Endodermal cell (in vitro differentiated cells): ENCODE results near the gene NFKB1. TPM values are rescaled to one million over a fixed set of nuclear protein-coding genes. Genes with fewer than 3 reads are reported as not detected.
"Not testable (repeated sequence)": the region's sequence is repeated elsewhere in the genome, so short reads cannot be mapped to it uniquely, and the experiment has no call there.

Source experiments
- DNase-seq: peaks from one replicate; pipeline ENCODE4 v3.0.0-alpha.2; 2017
- H3K27ac ChIP-seq: 2 replicates; pipeline ENCODE4 v1.5.1; 2013; ENCODE audit warnings: mild to moderate bottlenecking, low read depth, low read length, moderate library complexity
- H3K27me3 ChIP-seq: 2 replicates; pipeline ENCODE4 v1.6.1; 2013; ENCODE audit warnings: mild to moderate bottlenecking, low read length, moderate library complexity; ENCODE audit not compliant: insufficient read depth, control insufficient read depth, poor library complexity, severe bottlenecking
- H3K36me3 ChIP-seq: 2 replicates; pipeline ENCODE4 v1.7.0; 2013; ENCODE audit warnings: mild to moderate bottlenecking, low read length, moderate library complexity; ENCODE audit not compliant: control insufficient read depth, insufficient read depth
- H3K4me1 ChIP-seq: one replicate; pipeline ENCODE4 v1.7.0; 2013; ENCODE audit warnings: low read length; ENCODE audit not compliant: control insufficient read depth, insufficient read depth
- H3K4me3 ChIP-seq: 2 replicates; pipeline ENCODE4 v1.5.1; 2013; ENCODE audit warnings: mild to moderate bottlenecking, low read length, moderate library complexity
- H3K9ac ChIP-seq: 2 replicates; pipeline ENCODE4 v1.6.1; 2013; ENCODE audit warnings: mild to moderate bottlenecking, low read length, moderate library complexity; ENCODE audit not compliant: poor library complexity, severe bottlenecking; ENCODE audit errors: extremely low read depth
- H3K9me3 ChIP-seq: 2 replicates; pipeline ENCODE4 v1.6.1; 2013; ENCODE audit warnings: mild to moderate bottlenecking, low read length, moderate library complexity; ENCODE audit not compliant: control insufficient read depth
- H3K27ac Mint-ChIP-seq: 2 replicates; pipeline ENCODE4 v1.8.0; 2020; ENCODE audit warnings: mixed read lengths
- H3K27me3 Mint-ChIP-seq: 2 replicates; pipeline ENCODE4 v1.8.0; 2021; ENCODE audit warnings: mild to moderate bottlenecking, mixed read lengths; ENCODE audit not compliant: insufficient read depth
- H3K36me3 Mint-ChIP-seq: 2 replicates; pipeline ENCODE4 v1.8.0; 2020; ENCODE audit warnings: low read depth, mixed read lengths
- H3K4me1 Mint-ChIP-seq: 2 replicates; pipeline ENCODE4 v1.8.0; 2020; ENCODE audit warnings: mixed read lengths
- H3K4me3 Mint-ChIP-seq: 2 replicates; pipeline ENCODE4 v1.8.0; 2020; ENCODE audit warnings: mild to moderate bottlenecking, moderate library complexity, mixed read lengths
- H3K9me3 Mint-ChIP-seq: 2 replicates; pipeline ENCODE4 v1.8.0; 2020; ENCODE audit warnings: mild to moderate bottlenecking, mixed read lengths
- CTCF ChIP-seq: fragments of 200-600 bp; sonication (generic); conservative IDR thresholded peaks from 2 replicates; pipeline ENCODE4 v1.5.0; 2021; ENCODE audit warnings: antibody characterized with exemption, mild to moderate bottlenecking
- WGBS, 2 experiments: methylation state at CpG; one replicate each; pipeline versions ENCODE4 v1.1.5 to v1.1.7; 2013; ENCODE audit warnings: missing lambda C conversion rate in 2 of 2, mixed read lengths in 1 of 2; ENCODE audit not compliant: insufficient coverage in 1 of 2, insufficient read length in 1 of 2; 5-methylcytosine and 5-hydroxymethylcytosine counted together
- total RNA-seq, 2 donors: library from RNA; stranded (reverse); fragmentation: NEBNext Ultra II Directional in 1 of 2; extraction: Animal tissue kit (Norgen Biotek cat#: 25700) in 1 of 2; gene quantifications; 2 replicates in 1 of 2; 3 replicates in 1 of 2; pipeline ENCODE4 v1.2.1, GENCODE V29; 2021

Gene NFKB1
- total RNA-seq, 2 donors from 2014 or later, result 4.4 to 5.6 TPM

GRCh38 chr4:102477657-102478056 is 23.5 kb upstream of the NFKB1 start:
- Histone ChIP-seq H3K36me3 (no peaks in the 10 kb centered on the region), H3K9ac (no peak overlapping the region), H3K4me1 (no peaks in the 10 kb centered on the region), H3K4me3 (peak overlapping the region; percentile 29), H3K27me3 (no peaks in the 10 kb centered on the region), H3K27ac (no peak overlapping the region), H3K9me3 (peaks cover 4% of the 10 kb centered on the region)
- DNase-seq, result no peak
- Mint-ChIP-seq H3K27me3 (no peaks in the 10 kb centered on the region), H3K36me3 (no peaks in the 10 kb centered on the region), H3K27ac (no peak overlapping the region), H3K4me3 (no peak overlapping the region), H3K4me1 (no peaks in the 10 kb centered on the region), H3K9me3 (peaks cover 59% of the 10 kb centered on the region)
- no peak for TF ChIP-seq CTCF
- WGBS, 2 experiments, result 80 to 90% methylated on average over 2 to 3 of the region's 3 CpGs

DNA sequence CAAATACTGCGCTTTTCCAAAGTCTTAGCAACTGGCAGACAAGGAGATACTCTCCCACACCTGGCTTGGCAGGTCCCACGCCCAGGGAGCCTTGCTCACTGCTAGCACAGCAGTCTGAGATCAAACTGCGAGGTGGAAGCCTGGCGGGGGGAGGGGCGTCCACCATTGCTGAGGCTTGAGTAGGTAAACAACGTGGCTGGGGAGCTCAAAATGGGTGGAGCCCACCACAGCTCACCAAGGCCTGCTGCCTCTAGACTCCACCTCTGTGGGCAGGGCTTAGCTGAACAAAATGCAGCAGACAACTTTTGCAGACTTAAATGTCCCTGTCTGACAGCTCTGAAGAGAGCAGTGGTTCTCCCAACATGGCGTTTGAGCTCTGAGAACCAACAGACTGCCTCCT is 23.0 kb upstream of the NFKB1 start:
- 80 to 93% methylated on average over 3 to 7 of the region's 7 CpGs for WGBS, 2 experiments
- Mint-ChIP-seq H3K4me3 (no peak overlapping the region), H3K4me1 (no peaks in the 10 kb centered on the region), H3K9me3 (peaks cover 60% of the 10 kb centered on the region), H3K36me3 (no peaks in the 10 kb centered on the region), H3K27me3 (no peaks in the 10 kb centered on the region), H3K27ac (no peak overlapping the region)
- Histone ChIP-seq H3K27me3 (no peaks in the 10 kb centered on the region), H3K4me1 (no peaks in the 10 kb centered on the region), H3K9ac (no peak overlapping the region), H3K4me3 (no peak overlapping the region), H3K9me3 (peaks cover 4% of the 10 kb centered on the region), H3K27ac (no peak overlapping the region), H3K36me3 (no peaks in the 10 kb centered on the region)
- TF ChIP-seq CTCF, result no peak
- peak; percentile 70 for DNase-seq

DNA sequence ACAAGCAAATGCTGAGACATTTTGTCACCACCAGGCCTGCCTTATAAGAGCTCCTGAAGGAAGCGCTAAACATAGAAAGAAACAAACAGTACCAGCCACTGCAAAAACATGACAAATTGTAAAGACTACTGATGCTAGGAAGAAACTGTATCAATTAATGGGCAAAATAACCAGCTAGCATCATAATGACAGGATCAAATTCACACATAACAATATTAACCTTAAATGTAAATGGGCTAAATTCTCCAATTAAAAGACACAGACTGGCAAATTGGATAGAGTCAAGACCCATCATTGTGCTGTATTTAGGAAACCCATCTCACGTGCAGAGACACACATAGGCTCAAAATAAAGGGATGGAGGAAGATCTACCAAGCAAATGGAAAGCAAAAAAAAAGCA is 21.3 kb upstream of the NFKB1 start:
- H3K27ac Mint-ChIP-seq, H3K9me3 ChIP-seq, H3K4me1 Mint-ChIP-seq, H3K36me3 Mint-ChIP-seq, H3K36me3 ChIP-seq, H3K27ac ChIP-seq, H3K4me3 Mint-ChIP-seq, H3K27me3 Mint-ChIP-seq, DNase-seq, H3K4me3 ChIP-seq, H3K4me1 ChIP-seq, H3K27me3 ChIP-seq, H3K9ac ChIP-seq: not testable (repeated sequence)
- WGBS, 2 experiments, result 100% methylated on average over 1 of the region's 2 CpGs; no CpG with 5 or more reads in 1 of the 2 experiments
- peaks cover 70% of the 10 kb centered on the region for H3K9me3 Mint-ChIP-seq

GRCh38 chr4:102483120-102483519 is 18.0 kb upstream of the NFKB1 start:
- no peak for DNase-seq
- no peaks in the 10 kb centered on the region for H3K36me3 Mint-ChIP-seq
- H3K4me3 Mint-ChIP-seq, result no peak overlapping the region
- Histone ChIP-seq H3K36me3 (no peaks in the 10 kb centered on the region), H3K9me3 (no peaks in the 10 kb centered on the region), H3K4me1 (no peaks in the 10 kb centered on the region), H3K9ac (no peak overlapping the region), H3K27me3 (no peaks in the 10 kb centered on the region), H3K27ac (no peak overlapping the region), H3K4me3 (no peak overlapping the region)
- no peaks in the 10 kb centered on the region for H3K4me1 Mint-ChIP-seq
- H3K9me3 Mint-ChIP-seq, result peaks cover 51% of the 10 kb centered on the region
- TF ChIP-seq CTCF, result no peak
- no peak overlapping the region for H3K27ac Mint-ChIP-seq
- WGBS, 2 experiments, result 94 to 98% methylated on average over 11 to 17 of the region's 17 CpGs
- peaks cover 7% of the 10 kb centered on the region for H3K27me3 Mint-ChIP-seq

DNA sequence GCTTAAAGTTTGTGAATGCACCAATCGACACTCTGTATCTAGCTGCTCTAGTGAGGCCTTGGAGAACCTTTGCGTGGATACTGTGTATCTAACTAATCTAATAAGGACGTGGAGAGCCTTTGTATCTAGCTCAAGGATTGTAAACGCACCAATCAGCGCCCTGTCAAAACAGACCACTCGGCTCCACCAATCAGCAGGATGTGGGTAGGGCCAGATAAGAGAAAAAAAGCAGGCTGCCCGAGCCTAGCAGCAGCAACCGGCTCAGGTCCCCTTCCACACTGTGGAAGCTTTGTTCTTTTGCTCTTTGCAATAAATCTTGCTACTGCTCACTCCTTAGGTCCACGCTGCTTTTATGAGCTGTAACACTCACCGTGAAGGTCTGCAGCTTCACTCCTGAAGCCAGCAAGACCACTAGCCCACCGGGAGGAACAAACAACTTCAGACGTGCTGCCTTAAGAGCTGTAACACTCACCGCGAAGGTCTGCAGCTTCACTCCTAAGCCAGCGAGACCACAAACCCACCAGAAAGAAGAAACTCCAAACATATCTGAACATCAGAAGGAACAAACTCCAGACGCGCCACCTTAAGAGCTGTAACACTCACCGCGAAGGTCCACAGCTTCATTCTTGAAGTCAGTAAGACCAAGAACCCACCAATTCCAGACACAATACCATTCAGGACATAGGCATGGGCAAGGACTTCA is 17.0 kb upstream of the NFKB1 start:
- not testable (repeated sequence) for H3K4me3 Mint-ChIP-seq, H3K27me3 ChIP-seq, H3K27ac Mint-ChIP-seq, H3K4me1 ChIP-seq, DNase-seq, H3K4me3 ChIP-seq, H3K9me3 ChIP-seq, H3K36me3 Mint-ChIP-seq, H3K36me3 ChIP-seq, H3K4me1 Mint-ChIP-seq, H3K27ac ChIP-seq, H3K9ac ChIP-seq
- 94 to 95% methylated on average over 10 to 17 of the region's 19 CpGs for WGBS, 2 experiments
- Mint-ChIP-seq H3K9me3 (peaks cover 43% of the 10 kb centered on the region), H3K27me3 (peaks cover 11% of the 10 kb centered on the region)
